IMR-90 (cell line): ENCODE results near the gene TNNT1. TPM values are rescaled to one million over a fixed set of nuclear protein-coding genes. Genes with fewer than 3 reads are reported as not detected.

Experiments
- ATAC-seq: fragments of 200-7000 bp; cut with Tn5 transposase; 2 replicates; pipeline ENCODE4 v1.9.1; 2020; ENCODE audit warnings: low read depth, mild to moderate bottlenecking, moderate library complexity
- BruUV-seq: library from RNA; stranded (reverse); fragments of 400-500 nt; replicated peaks from 2 replicates; lab custom pipeline; 2021; lab: Mats Ljungman, UMichigan
- CTCF ChIA-PET: fragments of 300-600 bp; formaldehyde crosslinking; extraction: SDS; loops from one replicate; lab custom pipeline; 2021; ENCODE audit warnings: antibody characterized with exemption; lab: Yijun Ruan, JAX
- POLR2A ChIA-PET: fragments of 300-600 bp; sonication (Branson Sonifier 250); formaldehyde crosslinking; loops from one replicate; lab custom pipeline; 2022; ENCODE audit warnings: antibody characterized with exemption; ENCODE audit not compliant: unreplicated experiment; lab: Charles Lee
- DNase-seq: peaks from one replicate; pipeline ENCODE4 v3.0.0; 2013
- H2AFZ ChIP-seq: replicated peaks from 2 replicates; pipeline ENCODE3; 2013; ENCODE audit warnings: low read length, mild to moderate bottlenecking; ENCODE audit not compliant: poor library complexity
- H2AK5ac ChIP-seq: 2 replicates; pipeline ENCODE4 v1.6.1; 2013; ENCODE audit warnings: low read depth, low read length, inconsistent platforms
- H2AK9ac ChIP-seq: replicated peaks from 2 replicates; pipeline ENCODE3; 2013; ENCODE audit warnings: mild to moderate bottlenecking, low read depth, low read length, moderate library complexity; ENCODE audit not compliant: poor library complexity
- H2BK120ac ChIP-seq: 2 replicates; pipeline ENCODE4 v1.6.1; 2013; ENCODE audit warnings: low read depth, low read length, inconsistent platforms
- H2BK15ac ChIP-seq: 3 replicates; pipeline ENCODE4 v1.6.1; 2013; ENCODE audit warnings: low read depth, low read length, inconsistent platforms
- H2BK20ac ChIP-seq: 2 replicates; pipeline ENCODE4 v1.6.1; 2013; ENCODE audit warnings: low read depth, mild to moderate bottlenecking, inconsistent platforms, low read length, moderate library complexity
- H2BK5ac ChIP-seq: 2 replicates; pipeline ENCODE4 v1.6.1; 2013; ENCODE audit warnings: mild to moderate bottlenecking, low read depth, low read length, inconsistent platforms; ENCODE audit not compliant: poor library complexity, severe bottlenecking
- H3K14ac ChIP-seq: replicated peaks from 2 replicates; pipeline ENCODE4 v1.6.1; 2013; ENCODE audit warnings: low read depth, low read length, inconsistent platforms
- H3K18ac ChIP-seq: 2 replicates; pipeline ENCODE4 v1.6.1; 2013; ENCODE audit warnings: low read depth, low read length, control low read depth
- H3K23ac ChIP-seq: 2 replicates; pipeline ENCODE4 v1.6.1; 2013; ENCODE audit warnings: low read depth, low read length, inconsistent platforms
- H3K27ac ChIP-seq: 2 replicates; pipeline ENCODE4 v1.5.1; 2013; ENCODE audit warnings: mild to moderate bottlenecking, control low read depth, low read length; ENCODE audit not compliant: insufficient read depth
- H3K27me3 ChIP-seq: 2 replicates; pipeline ENCODE4 v1.6.1; 2013; ENCODE audit warnings: low read length; ENCODE audit not compliant: control insufficient read depth, insufficient read depth
- H3K36me3 ChIP-seq: 2 replicates; pipeline ENCODE4 v1.6.1; 2013; ENCODE audit warnings: low read length, mixed read lengths; ENCODE audit not compliant: control insufficient read depth, insufficient read depth
- H3K4ac ChIP-seq: 2 replicates; pipeline ENCODE4 v1.6.1; 2013; ENCODE audit warnings: low read depth, low read length, inconsistent platforms
- H3K4me1 ChIP-seq: 2 replicates; pipeline ENCODE4 v1.6.1; 2013; ENCODE audit warnings: low read length, mixed read lengths; ENCODE audit not compliant: control insufficient read depth, insufficient read depth
- H3K4me2 ChIP-seq: 2 replicates; pipeline ENCODE4 v1.6.1; 2013; ENCODE audit warnings: low read depth, mild to moderate bottlenecking, control low read depth, low read length, moderate library complexity
- H3K4me3 ChIP-seq: 2 replicates; pipeline ENCODE4 v1.5.1; 2013; ENCODE audit warnings: low read depth, mild to moderate bottlenecking, control low read depth, low read length, moderate library complexity; ENCODE audit not compliant: insufficient read depth
- H3K56ac ChIP-seq: 2 replicates; pipeline ENCODE4 v1.6.1; 2013; ENCODE audit warnings: low read length, inconsistent platforms; ENCODE audit not compliant: insufficient read depth; ENCODE audit errors: extremely low read depth
- H3K79me1 ChIP-seq, 2 experiments: 2 replicates each; pipeline ENCODE4 v1.6.1; 2013; ENCODE audit warnings: low read length in 2 of 2, inconsistent platforms in 1 of 2, low read depth in 1 of 2
- H3K9ac ChIP-seq: 2 replicates; pipeline ENCODE4 v1.6.1; 2013; ENCODE audit warnings: low read depth, low read length, control low read depth
- H3K9me1 ChIP-seq: 2 replicates; pipeline ENCODE4 v1.6.1; 2013; ENCODE audit warnings: low read length, inconsistent platforms; ENCODE audit not compliant: insufficient read depth
- H3K9me3 ChIP-seq: 2 replicates; pipeline ENCODE4 v1.6.1; 2013; ENCODE audit warnings: low read length; ENCODE audit not compliant: control insufficient read depth, insufficient read depth
- H4K20me1 ChIP-seq: 2 replicates; pipeline ENCODE4 v1.6.1; 2013; ENCODE audit warnings: low read length, inconsistent platforms; ENCODE audit not compliant: insufficient read depth
- H4K5ac ChIP-seq: 2 replicates; pipeline ENCODE4 v1.6.1; 2013; ENCODE audit warnings: mild to moderate bottlenecking, low read depth, low read length, control low read depth
- H4K8ac ChIP-seq, 2 experiments: 2 replicates each; pipeline ENCODE4 v1.6.1; 2013; ENCODE audit warnings: low read depth in 2 of 2, low read length in 2 of 2, control low read depth in 1 of 2, inconsistent platforms in 1 of 2
- H4K91ac ChIP-seq: 2 replicates; pipeline ENCODE4 v1.6.1; 2013; ENCODE audit warnings: low read depth, low read length, inconsistent platforms; ENCODE audit not compliant: insufficient read depth
- CEBPB ChIP-seq: IDR thresholded peaks from 2 replicates; pipeline ENCODE4 v1.6.1; 2012; ENCODE audit warnings: low read depth, low read length, improper control_type of control experiment
- CHD1 ChIP-seq: IDR thresholded peaks from 2 replicates; pipeline ENCODE4 v1.6.1; 2012; ENCODE audit warnings: low read depth, low read length, improper control_type of control experiment
- MXI1 ChIP-seq: IDR thresholded peaks from 2 replicates; pipeline ENCODE4 v1.6.1; 2012; ENCODE audit warnings: low read depth, mild to moderate bottlenecking, low read length, moderate library complexity, borderline replicate concordance
- POLR2A ChIP-seq: IDR thresholded peaks from 2 replicates; pipeline ENCODE4 v1.6.1; 2012; ENCODE audit warnings: mild to moderate bottlenecking, low read depth, low read length
- RAD21 ChIP-seq: IDR thresholded peaks from 2 replicates; pipeline ENCODE4 v1.6.1; 2012; ENCODE audit warnings: low read length, improper control_type of control experiment
- RCOR1 ChIP-seq: IDR thresholded peaks from 2 replicates; pipeline ENCODE4 v1.6.1; 2012; ENCODE audit warnings: mild to moderate bottlenecking, low read length, improper control_type of control experiment; ENCODE audit not compliant: insufficient replicate concordance
- WGBS, 2 experiments: methylation state at CpG; one replicate each; pipeline versions ENCODE4 v1.1.5 to v1.1.7; 2013; ENCODE audit warnings: missing lambda C conversion rate in 2 of 2; ENCODE audit not compliant: insufficient read length in 1 of 2; ENCODE audit errors: extremely low coverage in 2 of 2; 5-methylcytosine and 5-hydroxymethylcytosine counted together
- dilution Hi-C: fragments of 300-500 bp; cut with HindIII; formaldehyde crosslinking; loops from one replicate; pipeline ENCODE4 v1.14.3; 2018; ENCODE audit warnings: low sequenced_read_pairs; ENCODE audit not compliant: unreplicated experiment
- in situ Hi-C: fragments of 300-500 bp; cut with MboI; formaldehyde crosslinking; loops from 3 replicates; pipeline ENCODE4 v1.14.3; 2019; ENCODE audit warnings: low sequenced_read_pairs, inconsistent platforms, mixed read lengths
- intact Hi-C: fragments of 100-400 bp; cut with micrococcal nuclease; formaldehyde crosslinking; loops from 2 replicates; pipeline ENCODE4 v1.10.0; 2022
- polyA plus RNA-seq, 3 experiments: library from polyadenylated mRNA; depleted of rRNA; stranded (reverse); fragments of >200 nt; gene quantifications; 2 replicates each; pipeline ENCODE4 v1.2.3, GENCODE V29; 2012; ENCODE audit warnings: low replicate concordance in 1 of 3
- total RNA-seq: library from RNA; depleted of rRNA; stranded (reverse); fragments of >200 nt; gene quantifications from 2 replicates; pipeline ENCODE4 v1.2.3, GENCODE V29; 2012

The TNNT1 gene
- total and polyA plus RNA-seq, 2 of the 4 experiments (the other 2 are of a cell fraction) = 1.3 to 2.6 TPM

DNA sequence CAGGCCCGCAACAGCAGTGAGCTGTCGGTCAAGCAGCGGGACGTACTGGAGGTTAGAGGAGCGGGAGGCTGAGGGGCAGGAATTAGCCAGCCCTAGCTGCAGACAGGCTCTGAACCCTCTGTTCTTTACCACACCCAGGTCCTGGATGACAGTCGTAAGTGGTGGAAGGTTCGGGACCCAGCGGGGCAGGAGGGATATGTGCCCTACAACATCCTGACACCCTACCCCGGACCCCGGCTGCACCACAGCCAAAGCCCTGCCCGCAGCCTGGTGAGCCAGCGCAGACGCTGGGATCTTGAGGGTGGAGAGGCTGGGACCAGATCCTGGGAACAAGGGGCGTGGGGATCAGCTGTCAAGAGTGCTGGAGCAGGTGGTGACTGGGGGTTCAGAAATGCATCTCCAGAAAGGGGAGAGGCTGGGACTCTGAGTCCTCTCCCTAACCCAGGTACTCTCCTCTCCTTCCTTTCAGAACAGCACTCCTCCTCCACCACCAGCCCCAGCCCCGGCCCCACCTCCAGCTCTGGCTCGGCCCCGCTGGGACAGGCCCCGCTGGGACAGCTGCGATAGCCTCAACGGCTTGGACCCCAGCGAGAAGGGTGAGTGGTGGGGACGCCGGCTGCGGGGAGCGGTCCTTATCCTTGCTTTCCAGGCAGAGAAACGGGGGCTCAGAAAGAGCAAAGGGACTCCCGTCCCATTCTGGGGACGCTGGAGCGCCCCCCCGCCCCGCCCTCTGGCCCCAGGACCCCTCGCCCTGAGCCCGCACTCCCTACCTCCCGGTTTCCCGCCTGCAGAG is 62.9 kb downstream of the TNNT1 start:
- Histone ChIP-seq H3K56ac (no peak overlapping the region), H2AK5ac (no peak overlapping the region), H4K5ac (no peak overlapping the region), H2BK120ac (no peak overlapping the region), H3K4me2 (no peak overlapping the region; the same call in 1 of the 2 replicates), H4K20me1 (peaks cover 38% of the 10 kb centered on the region), H2BK20ac (no peak overlapping the region), H3K9me1 (no peaks in the 10 kb centered on the region; the same call in 1 of the 2 replicates), H4K91ac (no peak overlapping the region), H4K8ac (no peak overlapping the region), H2BK15ac (no peak overlapping the region), H2AFZ (peak overlapping the region; percentile 94), H3K9me3 (peaks cover 7% of the 10 kb centered on the region; the same call in 1 of the 2 replicates), H2AK9ac (peak overlapping the region; percentile 24), H3K36me3 (peaks cover 9% of the 10 kb centered on the region; the same call in 1 of the 2 replicates), H2BK5ac (no peak overlapping the region), H3K14ac (no peak overlapping the region), H3K4me3 (peak overlapping the region; percentile 49), H3K18ac (no peak overlapping the region), H3K4me1 (peaks cover 12% of the 10 kb centered on the region; the same call in 1 of the 2 replicates), H3K27ac (no peak overlapping the region), H3K9ac (no peak overlapping the region), H3K79me1 (peaks cover 0 to 12% of the 10 kb centered on the region in 2 experiments; a peak in 2 of 4 replicates), H3K4ac (no peak overlapping the region), H3K27me3 (peaks cover 43% of the 10 kb centered on the region), H3K23ac (0 out of 2 replicates have a peak overlapping the region, but pooled peaks have one; percentile 4)
- intact Hi-C loops = loop anchor here (10.0 kb wide), 1 partner anchor 621 kb away; the partner anchor contains the start of gene LENG9
- WGBS, 2 experiments = 3% methylated on average over 8 of the region's 35 CpGs; no CpG with 5 or more reads in 1 of the 2 experiments
- ChIA-PET CTCF (no interaction called here), POLR2A (no interaction called here)
- dilution Hi-C loops = no loop called here
- DNase-seq (no peak), ATAC-seq (no peak)
- no TSS peak for BruUV-seq
- in situ Hi-C loops = no loop called here
- TF ChIP-seq CHD1 (no peak), RCOR1 (no peak), RAD21 (no peak), CEBPB (no peak), MXI1 (no peak), POLR2A (no peak)
